HFF-Myc (cell line): ENCODE results near the gene PGBD5.
"Not testable (repeated sequence)": the region's sequence is repeated elsewhere in the genome, so short reads cannot be mapped to it uniquely, and the experiment has no call there.

Experiments
- DNase-seq: peaks from one replicate; pipeline ENCODE4 v3.0.0-alpha.2; 2011; ENCODE audit warnings: low read depth; ENCODE audit errors: extremely low read depth
- H3K4me3 ChIP-seq: replicated peaks from 2 replicates; pipeline ENCODE4 v1.5.1; 2011; ENCODE audit warnings: low read depth, mild to moderate bottlenecking, control low read depth, low read length
- TF ChIP-seq, protein P1 (sequence below): IDR thresholded peaks from 2 replicates; pipeline ENCODE4 v1.5.1; 2012; ENCODE audit warnings: mild to moderate bottlenecking, low read depth, low read length, control low read depth; ENCODE audit errors: missing control alignments

PGBD5 gene, protein sequence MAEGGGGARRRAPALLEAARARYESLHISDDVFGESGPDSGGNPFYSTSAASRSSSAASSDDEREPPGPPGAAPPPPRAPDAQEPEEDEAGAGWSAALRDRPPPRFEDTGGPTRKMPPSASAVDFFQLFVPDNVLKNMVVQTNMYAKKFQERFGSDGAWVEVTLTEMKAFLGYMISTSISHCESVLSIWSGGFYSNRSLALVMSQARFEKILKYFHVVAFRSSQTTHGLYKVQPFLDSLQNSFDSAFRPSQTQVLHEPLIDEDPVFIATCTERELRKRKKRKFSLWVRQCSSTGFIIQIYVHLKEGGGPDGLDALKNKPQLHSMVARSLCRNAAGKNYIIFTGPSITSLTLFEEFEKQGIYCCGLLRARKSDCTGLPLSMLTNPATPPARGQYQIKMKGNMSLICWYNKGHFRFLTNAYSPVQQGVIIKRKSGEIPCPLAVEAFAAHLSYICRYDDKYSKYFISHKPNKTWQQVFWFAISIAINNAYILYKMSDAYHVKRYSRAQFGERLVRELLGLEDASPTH

DNA sequence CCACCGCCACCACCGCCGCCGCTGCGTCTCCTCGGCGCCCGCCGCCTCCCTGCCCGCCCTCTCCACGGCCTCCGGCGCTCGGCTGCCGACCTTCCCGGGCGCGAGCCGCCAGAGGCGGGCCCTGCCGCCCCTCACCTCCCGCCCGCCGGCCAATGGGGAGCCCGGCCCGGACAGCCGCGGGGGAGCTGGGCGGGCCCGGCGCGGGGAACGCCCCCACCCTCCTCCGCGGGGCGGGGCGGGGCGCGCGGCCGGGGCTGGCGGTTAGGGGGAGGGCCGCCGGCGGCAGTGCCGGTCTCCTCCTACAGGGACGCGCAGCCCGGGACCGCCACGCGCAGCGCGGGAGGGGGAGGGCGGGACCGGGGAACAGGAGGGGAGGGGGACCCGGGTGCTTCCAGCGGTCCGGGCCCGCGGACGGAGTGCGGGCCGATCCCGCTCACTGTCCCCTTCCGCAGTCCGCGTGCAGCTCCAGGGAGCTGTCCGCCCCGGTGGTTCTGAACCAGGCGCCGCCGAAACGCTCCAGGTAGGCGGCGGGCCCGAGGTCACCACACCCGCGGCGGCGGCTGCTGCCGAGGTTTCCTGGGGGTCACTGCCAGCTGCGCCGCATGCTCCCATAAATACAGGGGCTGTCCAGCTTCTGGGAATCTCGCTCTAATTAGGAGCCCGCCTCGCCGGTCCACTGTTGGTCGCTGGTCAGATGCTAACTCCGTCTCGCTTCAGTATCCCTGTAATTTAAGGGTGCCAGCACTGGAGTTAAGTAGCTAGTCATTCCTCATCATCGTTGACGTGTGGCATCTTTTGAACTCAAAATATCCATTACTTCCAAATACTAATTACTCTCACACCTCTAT is at the start of gene PGBD5:
Gene PGBD5, minus strand, starts transcription at position 87 of the 848 bp plus-strand sequence. CDS start 404 bp downstream, outside the sequence.
- DNase-seq = no peak
- TF ChIP-seq, protein P1, sequence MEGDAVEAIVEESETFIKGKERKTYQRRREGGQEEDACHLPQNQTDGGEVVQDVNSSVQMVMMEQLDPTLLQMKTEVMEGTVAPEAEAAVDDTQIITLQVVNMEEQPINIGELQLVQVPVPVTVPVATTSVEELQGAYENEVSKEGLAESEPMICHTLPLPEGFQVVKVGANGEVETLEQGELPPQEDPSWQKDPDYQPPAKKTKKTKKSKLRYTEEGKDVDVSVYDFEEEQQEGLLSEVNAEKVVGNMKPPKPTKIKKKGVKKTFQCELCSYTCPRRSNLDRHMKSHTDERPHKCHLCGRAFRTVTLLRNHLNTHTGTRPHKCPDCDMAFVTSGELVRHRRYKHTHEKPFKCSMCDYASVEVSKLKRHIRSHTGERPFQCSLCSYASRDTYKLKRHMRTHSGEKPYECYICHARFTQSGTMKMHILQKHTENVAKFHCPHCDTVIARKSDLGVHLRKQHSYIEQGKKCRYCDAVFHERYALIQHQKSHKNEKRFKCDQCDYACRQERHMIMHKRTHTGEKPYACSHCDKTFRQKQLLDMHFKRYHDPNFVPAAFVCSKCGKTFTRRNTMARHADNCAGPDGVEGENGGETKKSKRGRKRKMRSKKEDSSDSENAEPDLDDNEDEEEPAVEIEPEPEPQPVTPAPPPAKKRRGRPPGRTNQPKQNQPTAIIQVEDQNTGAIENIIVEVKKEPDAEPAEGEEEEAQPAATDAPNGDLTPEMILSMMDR = no peak
- H3K4me3 ChIP-seq = peak within 1 kb of the TSS; percentile 15; the same call in 1 of the 2 replicates

DNA sequence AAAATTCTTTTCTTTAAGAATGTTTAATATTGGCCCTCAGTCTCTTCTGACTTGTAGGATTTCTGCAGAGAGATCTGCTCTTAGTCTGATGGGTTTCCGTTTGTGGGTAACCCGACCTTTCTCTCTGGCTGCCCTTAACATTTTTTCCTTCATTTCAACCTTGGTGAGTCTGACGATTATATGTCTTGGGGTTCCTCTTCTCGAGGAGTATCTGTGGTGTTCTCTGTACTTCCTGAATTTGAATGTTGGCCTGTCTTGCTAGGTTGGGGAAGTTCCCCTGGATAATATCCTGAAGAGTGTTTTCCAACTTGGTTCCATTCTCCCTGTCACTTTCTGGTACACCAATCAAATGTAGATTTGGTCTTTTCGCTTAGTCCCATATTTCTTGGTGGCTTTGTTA is 48.8 kb upstream of the PGBD5 start:
- H3K4me3 ChIP-seq, DNase-seq: not testable (repeated sequence)

DNA sequence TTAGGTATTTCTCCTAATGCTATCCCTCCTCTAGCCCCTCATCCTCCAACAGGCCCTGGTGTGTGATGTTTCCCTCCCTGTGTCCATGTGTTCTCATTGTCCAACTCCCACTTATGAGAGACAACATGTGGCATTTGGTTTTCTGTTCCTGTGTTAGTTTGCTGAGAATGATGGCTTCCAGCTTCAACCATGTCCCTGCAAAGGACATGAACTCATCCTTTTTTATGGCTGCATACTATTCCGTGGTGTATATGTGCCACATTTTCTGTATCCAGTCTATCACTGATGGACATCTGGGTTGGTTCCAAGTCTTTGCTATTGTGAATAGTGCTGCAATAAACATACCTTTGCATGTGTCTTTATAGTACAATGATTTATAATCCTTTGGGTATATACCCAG is 44.6 kb upstream of the PGBD5 start:
- not testable (repeated sequence) for H3K4me3 ChIP-seq, DNase-seq

DNA sequence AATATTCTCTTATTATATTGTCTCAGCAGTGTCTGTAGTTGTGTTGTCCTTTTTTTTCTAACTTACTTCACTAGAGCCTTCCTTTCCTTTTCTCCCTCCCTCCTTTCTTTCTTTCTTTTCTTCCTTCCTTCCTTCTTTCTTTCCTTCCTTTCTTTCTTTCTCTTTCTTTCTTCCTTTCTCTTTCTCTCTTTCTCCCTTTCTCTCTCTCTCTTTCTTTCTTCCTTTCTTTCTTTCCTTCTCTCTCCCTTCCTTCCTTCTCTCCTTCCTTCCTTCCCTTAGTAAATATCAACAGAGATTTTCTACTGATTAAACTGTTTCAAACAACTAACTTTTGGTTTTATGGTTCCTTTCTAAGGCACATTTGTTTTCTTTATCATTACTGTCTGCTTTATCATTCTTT is 43.1 kb upstream of the PGBD5 start:
- TF ChIP-seq, protein P1 = no peak
- H3K4me3 ChIP-seq = no peak overlapping the region
- no peak for DNase-seq

DNA sequence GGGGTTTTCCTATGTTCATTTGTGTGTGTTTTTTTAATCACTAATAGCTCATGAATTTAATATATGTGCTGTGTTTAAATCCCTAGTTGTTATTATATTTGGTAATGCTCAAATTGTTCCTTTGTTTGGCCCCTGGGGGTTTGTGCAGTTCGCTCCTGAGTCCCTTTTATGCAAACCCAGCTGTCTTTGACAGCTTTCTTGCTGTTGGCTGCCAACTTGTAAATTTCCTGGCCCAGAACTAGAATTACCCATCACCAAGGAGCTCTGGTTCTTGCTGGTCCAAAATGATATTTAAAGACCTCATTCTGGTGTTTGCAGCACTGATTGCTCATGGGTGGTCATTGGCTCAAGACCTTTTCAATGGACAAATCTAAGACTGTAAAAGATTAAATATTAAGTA is 39.6 kb upstream of the PGBD5 start:
- TF ChIP-seq, protein P1 = no peak
- DNase-seq = no peak
- no peak overlapping the region for H3K4me3 ChIP-seq

DNA sequence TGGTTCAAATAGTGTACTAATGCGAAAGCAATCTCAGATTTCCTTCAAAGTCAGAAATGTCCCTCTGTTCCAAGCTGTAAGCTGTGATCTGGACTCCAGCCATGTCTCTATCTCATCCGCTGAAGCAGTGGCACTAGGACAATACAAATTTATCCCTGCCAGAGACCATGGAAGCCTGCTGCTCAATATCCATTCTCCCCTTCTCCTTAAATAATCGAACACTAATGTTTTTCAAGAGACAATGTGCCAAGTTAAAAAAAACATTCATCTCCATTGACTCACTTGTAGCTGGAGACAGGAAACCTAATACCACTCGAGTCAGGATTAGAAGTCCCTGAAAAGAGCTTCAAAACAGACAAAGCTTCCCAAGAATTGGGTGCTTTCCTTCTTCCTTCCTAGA is 38.5 kb upstream of the PGBD5 start:
- DNase-seq = no peak
- no peak overlapping the region for H3K4me3 ChIP-seq
- TF ChIP-seq, protein P1 = no peak

DNA sequence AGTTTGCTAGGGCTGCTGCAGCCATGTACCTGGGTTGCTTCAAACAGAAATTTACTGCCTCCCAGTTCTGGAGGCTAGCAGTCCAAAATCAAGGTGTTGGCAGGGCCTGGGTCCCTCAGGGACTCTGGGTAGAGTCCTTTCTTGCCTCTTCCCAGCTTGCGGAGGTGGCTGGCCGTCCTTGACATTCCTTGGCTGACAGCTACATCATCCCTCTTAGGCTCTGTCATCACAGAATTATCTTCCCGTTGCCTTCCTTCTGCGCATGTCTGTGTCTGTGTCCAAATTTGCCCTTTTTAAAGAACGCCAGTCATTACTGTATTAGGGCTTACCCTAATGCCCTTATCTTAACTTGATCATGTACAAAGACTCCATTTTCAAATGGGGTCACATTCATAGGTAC is 37.6 kb upstream of the PGBD5 start:
- TF ChIP-seq, protein P1 = no peak
- no peak for DNase-seq
- H3K4me3 ChIP-seq = no peak overlapping the region
